Measurements from ENCODE around the gene PCBD2. TPM values are rescaled to one million over a fixed set of nuclear protein-coding genes. Genes with fewer than 3 reads are reported as not detected.

The PCBD2 gene
- total RNA-seq, 1 donor from 2014 or later: 19.2 TPM

DNA sequence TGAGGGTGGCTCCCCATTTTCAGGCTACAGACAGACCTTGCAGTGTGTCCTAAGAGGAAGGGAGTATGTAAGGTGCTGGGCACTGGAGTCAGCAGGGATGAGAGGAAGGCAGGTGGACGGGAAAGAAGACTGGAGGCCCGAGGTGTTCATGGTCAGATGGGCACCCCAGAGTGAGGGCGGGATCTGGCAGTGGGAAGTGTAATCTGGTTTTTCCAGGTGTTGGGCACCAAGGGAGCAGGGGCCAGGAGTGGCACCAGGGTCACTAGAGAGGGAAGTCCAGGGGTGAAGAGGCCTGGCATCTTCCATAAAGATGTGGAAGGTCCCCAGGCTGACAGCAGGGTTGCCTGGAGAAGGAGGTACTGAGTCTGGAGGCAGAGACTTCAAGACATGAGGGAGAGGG is 99.4 kb downstream of the PCBD2 start:
- no peak for DNase-seq (ENCODE audit: low read depth)

DNA sequence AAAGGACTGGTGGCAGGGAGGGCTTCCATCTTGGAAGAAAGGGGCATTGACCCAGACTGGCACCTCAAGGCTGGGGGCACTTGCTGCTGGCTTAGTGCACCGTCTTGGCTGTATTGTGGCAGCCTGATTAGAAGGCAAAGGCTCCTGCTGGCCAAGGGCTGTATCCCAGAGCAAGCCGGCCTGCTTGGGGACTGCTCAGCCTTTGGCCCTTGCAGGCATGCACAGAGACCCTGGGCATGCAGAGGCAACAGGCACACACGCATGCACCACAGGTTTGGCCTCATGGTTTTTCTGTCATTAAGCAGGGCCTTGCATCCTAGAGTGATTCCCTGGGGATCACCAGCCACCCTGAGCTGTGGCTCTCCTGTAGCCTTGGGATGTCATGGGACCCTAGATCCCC is 100.1 kb downstream of the PCBD2 start:
- no peak for DNase-seq (ENCODE audit: low read depth)

DNA sequence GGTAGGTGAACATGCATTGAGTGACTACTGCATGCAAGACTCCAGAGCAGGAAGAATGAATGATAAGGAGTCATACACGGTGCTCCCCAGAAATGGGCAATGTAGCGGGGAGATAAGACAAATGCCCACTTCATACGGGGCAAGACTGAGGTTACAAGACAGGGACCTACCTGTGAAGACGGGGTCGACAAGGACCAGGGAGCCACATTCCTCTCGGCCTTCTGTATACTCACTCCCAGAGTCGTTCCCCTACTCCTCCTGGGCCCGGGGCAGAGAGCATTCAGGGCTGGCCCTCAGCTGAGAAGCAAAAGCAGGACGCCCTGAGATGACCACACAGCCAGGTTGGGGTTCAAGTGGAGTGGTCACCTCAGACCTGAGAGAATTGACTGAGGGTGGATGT is 102.4 kb downstream of the PCBD2 start:
- DNase-seq (ENCODE audit: low read depth): no peak

DNA sequence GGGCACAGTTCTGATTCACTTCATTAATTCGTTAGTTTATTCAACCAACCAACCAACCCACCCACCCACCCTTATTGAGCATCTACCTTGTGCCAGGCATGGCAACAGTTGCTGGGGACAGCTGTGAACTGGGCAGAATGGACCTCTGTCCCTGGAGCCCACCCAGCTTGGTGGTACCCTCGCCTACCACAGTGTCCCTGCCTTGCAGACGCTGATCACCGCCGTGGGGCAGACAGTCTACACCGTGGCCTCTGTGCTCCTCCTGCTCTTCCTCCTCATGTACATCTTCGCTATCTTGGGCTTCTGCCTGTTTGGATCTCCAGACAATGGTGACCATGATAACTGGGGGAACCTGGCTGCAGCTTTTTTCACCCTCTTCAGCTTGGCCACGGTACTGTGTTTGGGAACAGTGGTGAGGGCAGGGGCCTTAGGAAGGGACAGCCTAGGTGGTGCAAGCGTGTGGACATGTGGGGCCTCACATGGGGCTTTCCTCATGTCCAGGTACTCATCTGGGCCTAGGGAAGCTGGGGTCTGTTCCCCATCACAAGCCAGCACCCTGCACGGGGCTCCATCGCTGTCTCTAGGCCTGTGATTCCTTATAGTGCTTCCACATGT is 102.9 kb downstream of the PCBD2 start:
- no peak for DNase-seq (ENCODE audit: low read depth)

DNA sequence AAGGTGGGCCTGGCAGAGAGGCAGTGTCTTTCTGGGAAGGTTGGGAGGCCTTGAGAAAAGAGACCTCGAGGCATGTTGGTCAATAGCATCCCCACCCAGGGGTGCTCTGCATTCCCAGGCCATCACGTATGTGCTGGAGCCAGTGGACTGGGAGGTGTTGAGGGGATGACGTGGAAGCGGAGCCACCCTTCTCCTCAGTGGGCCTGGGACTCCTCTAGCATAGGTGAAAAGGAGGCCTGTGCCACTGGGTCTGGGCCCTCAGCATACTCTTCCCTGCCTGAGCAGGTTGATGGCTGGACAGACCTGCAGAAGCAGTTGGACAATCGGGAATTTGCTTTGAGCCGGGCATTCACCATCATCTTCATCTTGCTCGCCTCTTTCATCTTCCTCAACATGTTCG is 103.6 kb downstream of the PCBD2 start:
- no peak for DNase-seq (ENCODE audit: low read depth)

DNA sequence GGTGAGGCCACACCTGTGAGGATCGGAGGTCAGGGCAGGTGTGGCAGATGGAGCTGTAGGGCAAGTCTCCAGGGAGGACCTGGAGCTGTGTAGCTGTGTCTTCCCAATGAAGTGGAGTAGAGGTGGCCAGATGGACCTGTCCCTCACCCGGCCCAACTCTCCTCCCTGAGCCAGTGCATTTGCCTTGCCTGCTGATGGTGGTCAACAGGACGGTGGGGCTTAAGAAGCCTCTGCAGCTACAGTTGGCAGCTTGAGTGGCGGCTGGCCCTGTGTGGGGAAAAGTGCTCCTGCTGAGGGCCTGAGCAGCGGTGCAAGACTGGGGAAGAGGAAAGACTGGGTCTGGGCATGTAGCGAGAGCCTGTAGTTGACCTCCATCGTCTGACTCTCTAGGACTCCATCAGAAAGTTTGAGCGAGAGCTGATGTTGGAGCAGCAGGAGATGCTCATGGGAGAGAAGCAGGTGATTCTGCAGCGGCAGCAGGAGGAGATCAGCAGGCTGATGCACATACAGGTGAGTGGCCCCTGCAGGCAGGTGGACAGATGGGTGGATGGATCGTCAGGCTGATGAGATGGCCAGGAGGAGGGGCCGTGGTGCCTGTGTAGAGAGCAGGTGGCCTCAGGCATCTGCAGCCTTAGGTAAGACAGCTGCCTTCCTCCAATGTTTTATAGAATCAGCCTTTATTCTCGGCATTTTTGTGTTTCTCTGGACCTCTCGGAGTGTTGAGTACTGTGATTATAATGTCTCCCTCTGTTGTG is 104.2 kb downstream of the PCBD2 start:
- DNase-seq (ENCODE audit: low read depth): no peak

DNA sequence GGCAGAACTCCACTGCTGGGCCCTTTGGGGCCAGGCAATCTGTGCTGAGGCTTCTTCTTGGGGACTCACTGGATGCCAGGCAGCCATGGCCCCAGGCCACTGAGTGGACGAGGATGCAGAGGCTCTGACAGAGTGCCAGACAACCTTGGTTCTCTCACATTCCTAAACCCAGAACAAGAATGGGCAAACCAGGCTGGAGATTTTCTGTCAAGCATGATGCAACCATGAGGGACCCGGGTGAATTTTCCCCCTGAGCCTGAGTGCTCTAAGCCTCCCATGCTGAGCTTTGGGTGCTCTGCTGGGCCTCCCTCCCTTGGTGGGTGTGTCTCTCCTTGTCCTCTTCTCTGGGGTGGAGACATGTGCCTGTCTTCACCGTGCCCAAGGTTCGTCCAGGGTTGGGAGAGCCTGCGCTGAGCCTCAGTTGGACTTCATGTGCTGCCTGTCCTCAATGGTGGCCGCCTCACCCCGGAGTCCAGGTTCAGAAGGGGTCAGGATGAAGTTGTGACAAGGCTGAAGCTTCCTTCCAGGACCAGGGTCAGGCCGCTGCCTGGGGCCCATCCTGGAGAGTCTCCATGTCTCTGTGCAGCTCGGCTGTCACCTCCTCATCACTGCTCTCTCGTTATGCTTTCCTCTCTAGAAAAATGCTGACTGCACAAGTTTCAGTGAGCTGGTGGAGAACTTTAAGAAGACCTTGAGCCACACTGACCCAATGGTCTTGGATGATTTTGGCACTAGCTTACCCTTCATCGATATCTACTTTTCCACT is 105.0 kb downstream of the PCBD2 start:
- no peak for DNase-seq (ENCODE audit: low read depth)

DNA sequence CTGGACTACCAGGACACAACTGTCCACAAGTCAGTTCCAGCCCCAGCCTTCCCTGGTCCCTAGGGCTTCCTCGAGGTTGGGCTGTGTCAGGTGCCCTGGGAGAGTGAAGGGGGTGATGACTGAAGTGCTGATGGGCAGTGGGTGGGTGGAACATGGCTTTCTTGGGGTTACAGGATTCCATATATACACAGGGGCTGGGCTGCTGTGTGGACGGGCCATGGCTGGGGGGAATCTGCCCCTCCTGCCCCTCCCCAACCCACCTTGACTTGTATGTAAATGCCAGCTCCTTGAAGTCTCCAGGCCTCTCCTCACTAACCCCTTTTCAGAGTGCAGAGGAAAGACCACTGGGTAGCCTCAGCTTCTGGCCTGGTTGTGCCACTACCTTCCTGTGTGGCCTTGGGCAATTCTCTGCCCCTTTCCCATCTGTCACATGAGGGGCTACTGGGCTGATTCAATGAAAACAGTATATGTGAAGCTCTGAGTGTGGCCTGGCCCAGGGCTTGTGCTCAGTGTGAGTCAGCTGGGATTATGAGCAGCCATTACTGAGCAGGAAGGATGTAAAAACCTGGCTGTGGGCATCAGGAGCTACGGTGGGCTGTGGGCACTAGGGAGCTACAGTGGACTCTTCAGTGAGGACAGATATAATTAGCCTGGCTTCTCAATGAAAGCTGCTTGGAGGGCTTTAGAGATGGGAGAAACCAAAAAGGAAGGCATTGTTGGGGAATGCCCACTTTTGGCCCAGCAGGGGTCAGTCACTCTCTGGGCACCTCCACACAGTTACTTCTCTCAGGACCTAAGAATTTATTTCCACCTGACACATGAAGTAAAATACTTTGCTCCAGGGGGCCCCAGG is 105.8 kb downstream of the PCBD2 start:
- DNase-seq (ENCODE audit: low read depth): no peak

DNA sequence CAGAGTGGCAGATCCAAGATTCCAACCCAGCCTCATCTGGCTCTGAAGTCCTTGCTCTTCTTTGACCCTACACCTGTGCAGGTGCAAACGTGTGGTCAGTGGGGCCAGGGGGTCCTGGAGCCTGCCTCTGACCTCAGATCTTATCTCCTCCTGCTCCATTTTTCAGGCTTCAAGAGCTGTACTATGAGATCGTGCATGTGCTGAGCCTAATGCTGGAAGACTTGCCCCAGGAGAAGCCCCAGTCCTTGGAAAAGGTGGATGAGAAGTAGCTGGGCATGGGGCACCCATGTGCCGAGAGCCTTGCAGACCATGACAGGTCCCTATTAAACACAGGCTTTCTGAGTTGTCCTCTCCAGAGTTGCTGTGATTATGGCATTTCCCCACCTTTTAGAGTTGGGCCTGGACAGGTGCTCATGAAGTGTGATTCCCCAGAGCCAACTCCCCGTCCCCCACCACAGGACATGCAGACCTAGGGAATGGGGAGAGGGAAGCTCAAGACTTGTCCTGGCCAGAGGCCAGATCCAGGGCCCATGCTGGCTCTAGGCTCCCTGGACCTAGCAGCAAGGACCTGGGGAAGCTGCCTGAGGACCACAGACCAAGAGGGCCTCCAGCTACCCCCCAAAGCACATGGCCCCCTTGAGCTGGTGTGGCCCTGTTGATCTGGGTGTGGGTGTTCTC is 106.6 kb downstream of the PCBD2 start:
- DNase-seq (ENCODE audit: low read depth): no peak

DNA sequence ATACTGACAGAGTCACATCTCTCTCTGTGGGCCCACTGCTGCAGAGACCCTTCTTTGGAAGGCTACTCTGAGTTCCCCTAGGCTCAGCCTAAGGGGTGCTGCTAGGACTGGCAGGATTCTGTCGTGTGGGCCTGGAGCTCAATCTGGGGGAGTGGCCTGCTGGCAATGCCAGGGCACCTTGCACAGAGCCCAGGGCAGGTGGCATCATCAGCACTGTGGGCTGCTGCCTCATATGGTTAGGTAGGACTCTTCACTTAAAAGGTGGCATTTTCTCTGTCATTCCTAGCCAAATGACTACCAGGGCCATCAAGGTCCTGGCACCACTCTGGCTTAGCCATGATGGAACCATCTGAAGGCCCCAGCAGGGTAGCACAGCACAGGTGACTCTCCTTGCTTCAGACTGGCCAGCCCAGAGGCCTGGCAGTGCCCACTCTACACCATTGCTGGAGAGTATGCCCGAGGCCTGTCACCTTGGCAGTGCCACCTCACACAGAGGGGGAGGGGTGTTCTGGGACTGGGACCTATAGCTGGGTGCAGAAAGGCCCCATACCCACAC is 107.2 kb downstream of the PCBD2 start:
- DNase-seq (ENCODE audit: low read depth): no peak

MicroRNAs within 50 kb of the gene (microRNA counts, 767-probe panel; counts per million panel counts)
- not detected for microRNA hsa-miR-4461

Small RNA genes within 50 kb of the gene (microRNA-seq; reads per million reads assigned to microRNA genes)
- not detected for gene MIR4461

Other genes with a start within 250 kb of the PCBD2 start
- 22.0 and 22.6 TPM in 2 replicates for gene CAMLG, start 166.6 kb upstream of the PCBD2 start, total RNA-seq
- gene DDX46, start 146.4 kb upstream of the PCBD2 start, total RNA-seq: 20.5 and 31.4 TPM in 2 replicates
- gene C5orf24, start 59.2 kb upstream of the PCBD2 start, total RNA-seq: 96.8 and 109 TPM in 2 replicates
- gene TXNDC15, start 30.8 kb upstream of the PCBD2 start, total RNA-seq: 94.8 and 106 TPM in 2 replicates
- gene CATSPER3, start 62.8 kb downstream of the PCBD2 start, total RNA-seq: not detected in 2 replicates
- 2.9 and 5.5 TPM in 2 replicates for gene PITX1, start 129.1 kb downstream of the PCBD2 start, total RNA-seq